Measurements from ENCODE around the gene HPX.

- TF ChIP-seq MAX (IDR thresholded peaks at IDR 0.05): no peak
- TF ChIP-seq, protein P1, sequence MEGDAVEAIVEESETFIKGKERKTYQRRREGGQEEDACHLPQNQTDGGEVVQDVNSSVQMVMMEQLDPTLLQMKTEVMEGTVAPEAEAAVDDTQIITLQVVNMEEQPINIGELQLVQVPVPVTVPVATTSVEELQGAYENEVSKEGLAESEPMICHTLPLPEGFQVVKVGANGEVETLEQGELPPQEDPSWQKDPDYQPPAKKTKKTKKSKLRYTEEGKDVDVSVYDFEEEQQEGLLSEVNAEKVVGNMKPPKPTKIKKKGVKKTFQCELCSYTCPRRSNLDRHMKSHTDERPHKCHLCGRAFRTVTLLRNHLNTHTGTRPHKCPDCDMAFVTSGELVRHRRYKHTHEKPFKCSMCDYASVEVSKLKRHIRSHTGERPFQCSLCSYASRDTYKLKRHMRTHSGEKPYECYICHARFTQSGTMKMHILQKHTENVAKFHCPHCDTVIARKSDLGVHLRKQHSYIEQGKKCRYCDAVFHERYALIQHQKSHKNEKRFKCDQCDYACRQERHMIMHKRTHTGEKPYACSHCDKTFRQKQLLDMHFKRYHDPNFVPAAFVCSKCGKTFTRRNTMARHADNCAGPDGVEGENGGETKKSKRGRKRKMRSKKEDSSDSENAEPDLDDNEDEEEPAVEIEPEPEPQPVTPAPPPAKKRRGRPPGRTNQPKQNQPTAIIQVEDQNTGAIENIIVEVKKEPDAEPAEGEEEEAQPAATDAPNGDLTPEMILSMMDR (IDR thresholded peaks at IDR 0.05; ENCODE audit: low read depth, low read length, missing input control): no peak
- no peak for TF ChIP-seq GABPA (IDR thresholded peaks at IDR 0.05 in 1 of 2, conservative IDR thresholded peaks at IDR 0.05 in 1 of 2)
- no peak for TF ChIP-seq RAD21 (IDR thresholded peaks at IDR 0.05)
- no peak for TF ChIP-seq EGR1 (IDR thresholded peaks at IDR 0.05; ENCODE audit: low read depth in 2 of 2)
- TF ChIP-seq HNF4G (IDR thresholded peaks at IDR 0.05): no peak
- TF ChIP-seq RXRA (IDR thresholded peaks at IDR 0.05): no peak
- no peak for TF ChIP-seq TAF1 (conservative IDR thresholded peaks at IDR 0.05)
- TF ChIP-seq YY1 (IDR thresholded peaks at IDR 0.05): no peak
- no peak for TF ChIP-seq NR2F2 (IDR thresholded peaks at IDR 0.05)
- TF ChIP-seq, protein P2, sequence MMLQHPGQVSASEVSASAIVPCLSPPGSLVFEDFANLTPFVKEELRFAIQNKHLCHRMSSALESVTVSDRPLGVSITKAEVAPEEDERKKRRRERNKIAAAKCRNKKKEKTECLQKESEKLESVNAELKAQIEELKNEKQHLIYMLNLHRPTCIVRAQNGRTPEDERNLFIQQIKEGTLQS (IDR thresholded peaks at IDR 0.05): no peak
- TF ChIP-seq SP1 (IDR thresholded peaks at IDR 0.05): no peak
- TF ChIP-seq, protein P3, sequence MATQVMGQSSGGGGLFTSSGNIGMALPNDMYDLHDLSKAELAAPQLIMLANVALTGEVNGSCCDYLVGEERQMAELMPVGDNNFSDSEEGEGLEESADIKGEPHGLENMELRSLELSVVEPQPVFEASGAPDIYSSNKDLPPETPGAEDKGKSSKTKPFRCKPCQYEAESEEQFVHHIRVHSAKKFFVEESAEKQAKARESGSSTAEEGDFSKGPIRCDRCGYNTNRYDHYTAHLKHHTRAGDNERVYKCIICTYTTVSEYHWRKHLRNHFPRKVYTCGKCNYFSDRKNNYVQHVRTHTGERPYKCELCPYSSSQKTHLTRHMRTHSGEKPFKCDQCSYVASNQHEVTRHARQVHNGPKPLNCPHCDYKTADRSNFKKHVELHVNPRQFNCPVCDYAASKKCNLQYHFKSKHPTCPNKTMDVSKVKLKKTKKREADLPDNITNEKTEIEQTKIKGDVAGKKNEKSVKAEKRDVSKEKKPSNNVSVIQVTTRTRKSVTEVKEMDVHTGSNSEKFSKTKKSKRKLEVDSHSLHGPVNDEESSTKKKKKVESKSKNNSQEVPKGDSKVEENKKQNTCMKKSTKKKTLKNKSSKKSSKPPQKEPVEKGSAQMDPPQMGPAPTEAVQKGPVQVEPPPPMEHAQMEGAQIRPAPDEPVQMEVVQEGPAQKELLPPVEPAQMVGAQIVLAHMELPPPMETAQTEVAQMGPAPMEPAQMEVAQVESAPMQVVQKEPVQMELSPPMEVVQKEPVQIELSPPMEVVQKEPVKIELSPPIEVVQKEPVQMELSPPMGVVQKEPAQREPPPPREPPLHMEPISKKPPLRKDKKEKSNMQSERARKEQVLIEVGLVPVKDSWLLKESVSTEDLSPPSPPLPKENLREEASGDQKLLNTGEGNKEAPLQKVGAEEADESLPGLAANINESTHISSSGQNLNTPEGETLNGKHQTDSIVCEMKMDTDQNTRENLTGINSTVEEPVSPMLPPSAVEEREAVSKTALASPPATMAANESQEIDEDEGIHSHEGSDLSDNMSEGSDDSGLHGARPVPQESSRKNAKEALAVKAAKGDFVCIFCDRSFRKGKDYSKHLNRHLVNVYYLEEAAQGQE (IDR thresholded peaks at IDR 0.05): no peak
- TF ChIP-seq ZBTB33 (IDR thresholded peaks at IDR 0.05): no peak
Observed at GRCh38 chr11:6402561-6402981, 38.2 kb downstream of the HPX start.

Measured in liver (tissue), 3 donors.